ENCODE measurements around the gene EIF3J.
"Not testable (repeated sequence)": the region's sequence is repeated elsewhere in the genome, so short reads cannot be mapped to it uniquely, and the experiment has no call there.

The EIF3J gene

DNA sequence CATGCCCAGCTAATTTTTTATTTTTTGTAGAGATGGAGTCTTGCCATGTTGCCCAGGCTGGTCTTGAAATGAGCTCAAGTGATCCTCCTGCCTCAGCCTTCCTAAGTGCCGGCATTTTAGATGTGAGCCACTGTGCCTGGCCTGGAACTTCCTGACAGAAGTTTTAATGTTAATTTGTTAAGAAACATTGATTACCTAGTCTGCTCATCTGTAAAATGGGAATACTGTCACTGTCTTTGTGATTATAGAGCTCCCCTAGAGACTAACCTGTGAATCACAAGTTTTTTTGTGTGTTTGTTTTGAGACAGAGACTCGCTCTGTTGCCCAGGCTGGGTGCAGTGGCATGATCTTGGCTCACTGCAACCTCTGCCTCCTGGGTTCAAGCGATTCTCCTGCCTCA lies 4.3 kb upstream of the EIF3J start:
- no peaks in the 10 kb centered on the region for H3K27me3 Mint-ChIP-seq (ENCODE audit: low read depth)
- H3K27ac Mint-ChIP-seq, result no peak overlapping the region
- H3K4me1 Mint-ChIP-seq (ENCODE audit: low read depth), result peaks cover 13% of the 10 kb centered on the region
- no peaks in the 10 kb centered on the region for H3K9me3 Mint-ChIP-seq
- no peak overlapping the region for H3K4me3 Mint-ChIP-seq
- peaks cover 10% of the 10 kb centered on the region for H3K36me3 Mint-ChIP-seq (ENCODE audit: low read depth)

DNA sequence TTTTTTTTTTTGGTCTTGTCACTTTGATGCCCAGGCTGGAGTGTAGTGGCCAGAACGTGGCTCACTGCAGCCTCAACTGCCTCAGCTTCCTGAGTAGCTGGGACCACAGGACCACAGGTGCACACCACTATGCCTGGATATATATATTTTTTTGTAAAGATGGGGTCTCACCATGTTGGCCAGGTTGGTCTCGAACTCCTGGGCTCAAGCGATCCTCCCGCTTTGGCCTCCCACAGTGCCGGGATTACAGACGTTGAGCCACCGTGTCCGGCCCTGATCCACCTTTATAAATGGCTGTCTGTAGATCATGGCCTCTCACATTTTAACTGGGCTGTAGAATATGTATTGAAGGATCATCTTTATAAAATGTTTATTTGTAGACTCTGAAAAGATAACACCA lies 1.9 kb upstream of the EIF3J start:
- Mint-ChIP-seq H3K4me1 (ENCODE audit: low read depth) (peaks cover 20% of the 10 kb centered on the region), H3K27me3 (ENCODE audit: low read depth) (no peaks in the 10 kb centered on the region), H3K36me3 (ENCODE audit: low read depth) (peaks cover 16% of the 10 kb centered on the region), H3K27ac (peak overlapping the region; percentile 35), H3K4me3 (peak overlapping the region; percentile 70), H3K9me3 (no peaks in the 10 kb centered on the region)

DNA sequence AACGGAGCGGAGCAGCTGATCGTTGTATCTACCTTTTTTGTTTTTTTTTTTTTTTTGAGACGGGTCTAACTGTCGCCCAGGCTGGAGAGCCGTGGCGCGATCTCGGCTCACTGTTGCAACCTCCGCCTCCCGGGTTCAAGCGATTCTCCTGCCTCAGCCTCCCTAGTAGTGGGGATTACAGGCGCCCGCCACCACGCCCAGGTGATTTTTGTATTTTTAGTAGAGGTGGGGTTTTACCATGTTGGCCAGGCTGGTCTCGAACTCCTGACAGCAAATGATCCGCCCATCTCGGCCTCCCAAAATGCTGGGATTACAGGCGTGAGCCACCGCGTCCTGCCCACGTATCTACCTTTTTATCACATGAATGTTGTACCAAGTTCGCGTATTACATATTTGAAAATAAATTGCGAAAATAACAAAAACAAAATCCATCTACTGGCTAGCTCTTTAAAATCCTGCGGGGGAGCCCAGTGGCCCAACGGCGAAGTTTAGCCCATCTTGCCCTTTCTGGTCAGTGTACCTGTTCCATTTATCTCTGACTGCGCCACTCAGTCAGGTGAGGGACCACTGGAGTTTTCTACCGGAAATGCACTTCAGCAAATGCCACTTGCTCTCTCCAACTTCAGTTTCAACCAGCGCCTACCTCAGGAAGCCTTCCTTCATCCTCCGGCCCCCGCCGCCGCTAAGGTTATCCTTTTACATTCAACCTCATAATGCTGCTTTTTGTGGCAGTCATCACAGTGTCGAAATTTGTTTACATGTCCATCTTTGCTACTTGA lies 1.2 kb upstream of the EIF3J start:
- Mint-ChIP-seq H3K27me3 (ENCODE audit: low read depth) (no peaks in the 10 kb centered on the region), H3K4me3 (peak overlapping the region; percentile 87), H3K9me3 (no peaks in the 10 kb centered on the region), H3K36me3 (ENCODE audit: low read depth) (peaks cover 20% of the 10 kb centered on the region), H3K4me1 (ENCODE audit: low read depth) (peaks cover 23% of the 10 kb centered on the region), H3K27ac (peak overlapping the region; percentile 89)

DNA sequence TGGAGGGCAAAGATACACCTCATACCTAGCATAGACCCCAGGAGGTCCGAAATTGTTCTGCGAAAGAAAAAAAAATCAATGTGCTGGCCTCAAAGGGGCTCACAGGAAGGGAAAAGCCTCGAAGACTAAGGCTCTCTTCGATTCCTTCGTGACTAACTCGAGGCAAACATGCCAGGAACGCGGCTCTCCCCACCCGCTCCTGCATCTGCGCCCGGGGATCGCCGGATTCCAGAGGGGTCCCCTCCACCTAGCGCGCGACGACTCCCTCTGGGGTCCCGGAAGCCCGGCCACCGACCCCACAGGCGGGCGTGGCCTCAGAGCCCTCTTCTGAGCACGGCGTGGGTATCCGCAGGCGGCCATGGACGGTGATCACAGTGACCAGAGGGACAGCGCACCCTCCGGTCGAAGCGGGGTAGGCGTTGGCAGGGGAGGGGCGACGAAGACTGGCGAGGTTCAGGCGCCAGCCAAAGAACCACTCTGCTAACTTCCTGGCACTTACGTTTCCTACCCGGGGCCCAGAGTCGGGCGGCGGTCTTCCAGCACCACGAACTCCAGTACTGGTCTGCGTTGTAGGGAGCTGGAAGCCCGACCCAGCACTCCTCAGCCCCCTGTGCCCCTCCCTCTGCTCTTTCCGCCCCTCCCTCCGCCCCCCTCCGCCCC lies 515 bp upstream of the EIF3J start:
- peak overlapping the region; percentile 89 for H3K27ac Mint-ChIP-seq
- H3K4me3 Mint-ChIP-seq, result peak overlapping the region; percentile 87
- no peaks in the 10 kb centered on the region for H3K9me3 Mint-ChIP-seq
- H3K27me3 Mint-ChIP-seq (ENCODE audit: low read depth), result no peaks in the 10 kb centered on the region
- peaks cover 24% of the 10 kb centered on the region for H3K36me3 Mint-ChIP-seq (ENCODE audit: low read depth)
- peaks cover 29% of the 10 kb centered on the region for H3K4me1 Mint-ChIP-seq (ENCODE audit: low read depth)

DNA sequence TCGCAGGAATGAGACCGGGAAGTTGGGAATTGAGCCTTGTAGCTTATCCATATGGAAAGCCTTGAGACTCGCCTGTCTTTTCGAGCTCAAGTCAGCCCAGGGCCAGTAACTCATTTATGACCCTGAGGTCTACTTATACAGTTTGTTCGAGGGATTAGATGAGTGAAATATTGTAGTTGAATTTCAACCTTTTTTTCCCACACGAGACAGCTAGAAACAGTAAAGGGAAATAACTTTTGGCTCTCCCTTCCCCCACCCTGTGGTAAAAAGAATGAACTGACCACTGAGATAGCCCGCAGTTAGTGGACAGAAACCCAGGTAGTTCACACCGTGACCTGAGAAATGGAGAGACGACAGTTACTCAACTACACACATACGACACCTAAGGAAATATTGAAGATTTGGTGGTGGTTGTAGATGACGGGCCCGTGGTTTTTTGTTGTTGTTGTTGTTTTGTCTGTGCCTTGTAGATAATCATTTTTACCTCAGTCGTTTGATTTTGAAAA lies 841 bp downstream of the EIF3J start:
- H3K36me3 Mint-ChIP-seq (ENCODE audit: low read depth), result peaks cover 33% of the 10 kb centered on the region
- peak overlapping the region; percentile 87 for H3K4me3 Mint-ChIP-seq
- H3K27me3 Mint-ChIP-seq (ENCODE audit: low read depth), result no peaks in the 10 kb centered on the region
- no peaks in the 10 kb centered on the region for H3K9me3 Mint-ChIP-seq
- H3K4me1 Mint-ChIP-seq (ENCODE audit: low read depth), result peaks cover 39% of the 10 kb centered on the region
- H3K27ac Mint-ChIP-seq, result peak overlapping the region; percentile 91

DNA sequence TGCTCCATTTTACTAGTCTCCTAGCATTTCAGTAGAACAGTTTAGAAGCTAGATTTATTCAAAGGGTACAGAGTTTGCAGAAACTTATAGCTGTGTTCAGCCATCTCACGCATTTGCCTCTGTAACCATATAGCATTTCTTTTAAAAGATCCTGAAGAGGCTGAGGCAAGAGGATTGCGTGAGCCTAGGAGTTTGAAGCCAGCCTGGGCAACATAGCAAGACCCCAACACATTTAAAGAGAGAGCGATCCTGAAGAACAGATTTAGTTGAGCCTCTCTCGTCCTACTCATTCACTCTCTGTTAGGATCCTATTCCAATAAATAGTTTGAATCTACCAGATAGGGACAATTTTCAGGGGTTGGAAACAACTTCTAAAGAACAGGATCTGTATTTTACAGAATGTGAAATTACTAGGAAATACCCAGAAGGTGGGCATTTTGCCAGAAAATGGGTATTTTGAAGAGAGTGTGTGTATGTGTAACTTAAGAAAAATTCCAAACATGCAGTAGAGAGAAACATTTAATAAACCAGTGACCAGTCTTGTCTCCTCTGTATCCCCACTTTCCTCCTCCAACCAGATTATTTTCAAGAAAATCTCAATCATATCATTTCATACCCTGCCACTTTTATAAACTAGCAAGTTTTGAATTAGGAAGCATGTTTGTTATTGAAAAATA lies 4.5 kb downstream of the EIF3J start:
- Mint-ChIP-seq H3K4me1 (ENCODE audit: low read depth) (peaks cover 45% of the 10 kb centered on the region), H3K27ac (no peak overlapping the region), H3K36me3 (ENCODE audit: low read depth) (peaks cover 39% of the 10 kb centered on the region), H3K4me3 (no peak overlapping the region), H3K9me3 (no peaks in the 10 kb centered on the region), H3K27me3 (ENCODE audit: low read depth) (no peaks in the 10 kb centered on the region)

DNA sequence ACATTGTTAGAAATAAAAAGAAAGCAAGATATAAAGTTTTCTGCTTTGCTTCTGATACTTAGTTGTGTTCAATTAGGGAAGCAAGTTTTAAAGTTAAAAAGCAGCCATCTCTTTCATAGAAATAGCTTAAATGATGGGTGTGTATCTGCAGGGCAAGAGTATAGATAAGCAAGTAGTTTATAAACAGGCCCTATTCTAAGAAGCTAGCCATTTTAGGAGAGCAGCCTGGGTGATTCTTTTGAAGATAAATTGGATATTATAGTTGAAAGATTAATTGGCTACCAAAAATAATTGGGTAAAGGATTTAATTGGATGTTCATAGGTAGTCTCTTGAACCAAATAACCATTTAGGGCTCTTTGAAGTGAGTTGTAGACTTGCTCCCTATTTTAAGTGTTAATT lies 5.6 kb downstream of the EIF3J start:
- peaks cover 50% of the 10 kb centered on the region for H3K4me1 Mint-ChIP-seq (ENCODE audit: low read depth)
- no peaks in the 10 kb centered on the region for H3K27me3 Mint-ChIP-seq (ENCODE audit: low read depth)
- peaks cover 39% of the 10 kb centered on the region for H3K36me3 Mint-ChIP-seq (ENCODE audit: low read depth)
- H3K4me3 Mint-ChIP-seq, result no peak overlapping the region
- H3K9me3 Mint-ChIP-seq, result no peaks in the 10 kb centered on the region
- H3K27ac Mint-ChIP-seq, result no peak overlapping the region

DNA sequence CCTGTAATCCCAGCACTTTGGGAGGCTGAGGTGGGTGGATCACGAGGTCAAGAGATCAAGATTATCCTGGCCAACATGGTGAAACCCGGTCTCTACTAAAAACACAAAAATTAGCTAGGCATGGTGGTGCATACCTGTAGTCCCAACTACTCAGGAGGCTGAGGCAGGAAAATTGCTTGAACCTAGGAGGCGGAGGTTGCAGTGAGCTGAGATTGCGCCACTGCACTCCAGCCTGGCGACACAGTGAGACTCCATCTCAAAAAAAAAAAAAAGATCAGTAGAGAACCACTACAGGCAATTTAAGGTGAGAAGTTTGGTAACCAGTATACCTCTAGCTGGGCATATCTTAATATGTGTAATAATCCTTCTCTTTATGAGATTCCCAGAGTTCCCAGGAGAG lies 7.8 kb downstream of the EIF3J start:
- H3K4me3 Mint-ChIP-seq; H3K27me3 Mint-ChIP-seq (ENCODE audit: low read depth); H3K9me3 Mint-ChIP-seq; H3K27ac Mint-ChIP-seq: not testable (repeated sequence)
- Mint-ChIP-seq H3K4me1 (ENCODE audit: low read depth) (peaks cover 42% of the 10 kb centered on the region), H3K36me3 (ENCODE audit: low read depth) (peaks cover 37% of the 10 kb centered on the region)

DNA sequence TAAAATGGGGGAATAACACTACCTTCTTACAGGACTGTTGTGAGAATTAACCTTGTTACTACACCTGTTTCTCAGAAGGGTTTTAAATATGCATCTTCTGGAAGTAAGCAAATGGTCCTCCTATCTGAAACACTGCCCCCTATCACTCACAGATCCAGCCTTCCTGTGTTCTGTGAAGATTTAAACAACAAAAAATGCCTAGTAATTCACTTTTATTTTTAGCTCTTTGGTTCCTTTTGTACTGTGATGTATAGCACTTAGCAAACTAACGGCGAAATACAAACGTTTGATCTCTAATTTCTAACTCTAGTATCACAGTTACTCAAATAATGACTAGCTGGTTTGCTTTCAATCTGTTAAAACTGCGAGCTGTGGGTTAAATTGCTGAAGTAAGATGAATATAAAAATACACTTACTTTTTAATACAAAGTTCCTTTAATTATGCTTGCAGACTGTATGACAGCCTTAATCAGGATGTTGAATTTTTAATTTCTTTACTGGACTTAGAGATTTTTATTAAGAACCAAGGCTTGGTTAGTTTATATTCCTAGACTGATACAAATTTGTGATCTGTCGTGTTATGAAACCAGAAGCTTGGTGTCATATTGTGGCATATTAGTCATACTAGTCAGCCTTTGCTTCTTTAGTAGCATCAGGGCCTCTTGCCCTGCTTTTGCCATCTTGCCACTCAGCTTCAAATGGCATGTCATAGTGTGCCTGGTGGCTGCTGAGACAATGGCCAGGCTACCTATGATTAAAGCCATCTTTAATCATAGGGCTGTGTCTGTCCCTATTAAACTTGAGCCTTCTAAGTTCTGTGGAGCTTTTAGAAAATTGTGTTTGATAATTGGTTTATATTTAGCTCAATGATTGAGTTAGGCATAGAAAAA lies 9.2 kb downstream of the EIF3J start:
- Mint-ChIP-seq H3K4me3 (peak overlapping the region; percentile 64), H3K4me1 (ENCODE audit: low read depth) (peaks cover 40% of the 10 kb centered on the region), H3K27me3 (ENCODE audit: low read depth) (no peaks in the 10 kb centered on the region)

DNA sequence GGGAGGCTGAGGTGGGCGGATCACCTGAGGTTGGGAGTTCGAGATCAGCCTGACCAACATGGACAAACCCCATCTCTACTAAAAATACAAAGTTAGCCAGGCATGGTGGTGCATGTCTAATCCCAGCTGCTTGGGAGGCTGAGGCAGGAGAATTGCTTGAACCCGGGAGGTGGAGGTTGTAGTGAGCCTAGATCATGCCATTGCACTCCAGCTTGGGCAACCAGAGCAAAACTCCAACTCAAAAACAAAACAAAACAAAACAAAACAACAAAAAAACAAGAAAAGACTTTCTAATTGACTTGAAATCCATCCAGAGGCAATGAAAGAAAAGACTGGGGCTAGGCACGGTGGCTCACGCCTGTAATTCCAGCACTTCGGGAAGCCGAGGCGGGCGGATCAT lies 12.2 kb downstream of the EIF3J start:
- not testable (repeated sequence) for H3K27ac Mint-ChIP-seq; H3K9me3 Mint-ChIP-seq; H3K27me3 Mint-ChIP-seq (ENCODE audit: low read depth); H3K4me3 Mint-ChIP-seq
- H3K4me1 Mint-ChIP-seq (ENCODE audit: low read depth), result peaks cover 21% of the 10 kb centered on the region
- H3K36me3 Mint-ChIP-seq (ENCODE audit: low read depth), result peaks cover 17% of the 10 kb centered on the region

More for the DNA sequence above, 9.2 kb downstream of the EIF3J start:
- peak overlapping the region; percentile 88 for H3K27ac Mint-ChIP-seq
- H3K9me3 Mint-ChIP-seq, result no peaks in the 10 kb centered on the region
- H3K36me3 Mint-ChIP-seq (ENCODE audit: low read depth), result peaks cover 36% of the 10 kb centered on the region

DNA sequence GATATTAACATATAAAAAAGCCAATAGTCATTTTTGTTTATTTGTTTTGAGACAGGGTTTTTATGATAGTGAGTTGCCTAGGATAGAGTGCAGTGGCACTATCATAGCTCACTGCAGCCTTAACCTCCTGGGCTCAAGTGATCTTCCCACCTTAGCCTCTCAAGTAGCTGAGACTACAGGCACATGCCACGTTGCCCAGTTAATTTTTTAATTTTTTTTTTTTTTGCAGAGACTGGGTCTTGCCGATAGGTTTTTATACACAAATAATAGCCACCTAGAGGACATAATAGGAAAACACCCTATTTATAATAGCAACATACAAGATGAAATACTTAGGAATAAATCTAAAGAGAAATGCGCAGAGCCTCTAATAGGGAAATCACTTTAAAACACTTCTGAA lies 13.3 kb downstream of the EIF3J start:
- H3K4me3 Mint-ChIP-seq, result no peak overlapping the region
- peaks cover 30% of the 10 kb centered on the region for H3K4me1 Mint-ChIP-seq (ENCODE audit: low read depth)
- H3K27ac Mint-ChIP-seq, result no peak overlapping the region
- peaks cover 26% of the 10 kb centered on the region for H3K36me3 Mint-ChIP-seq (ENCODE audit: low read depth)
- H3K27me3 Mint-ChIP-seq (ENCODE audit: low read depth), result no peaks in the 10 kb centered on the region
- H3K9me3 Mint-ChIP-seq, result no peaks in the 10 kb centered on the region

DNA sequence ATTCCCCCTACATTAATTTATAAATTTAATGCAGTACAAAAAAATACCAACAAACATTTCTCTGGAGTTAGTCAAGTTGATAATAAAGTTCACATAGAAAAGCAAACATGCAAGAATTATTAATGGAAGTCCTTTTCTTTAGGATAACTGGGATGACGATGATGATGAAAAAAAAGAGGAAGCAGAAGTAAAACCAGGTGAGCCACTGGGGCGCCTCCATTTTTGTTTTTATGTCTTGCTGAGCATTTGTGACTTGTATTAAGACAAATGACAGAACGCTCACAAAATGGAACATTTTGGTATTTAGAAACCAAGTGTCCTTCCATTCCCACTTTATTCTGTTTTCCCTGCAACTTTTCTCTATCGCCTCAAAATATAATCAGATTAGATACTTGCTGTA lies 13.8 kb downstream of the EIF3J start:
- no peak overlapping the region for H3K27ac Mint-ChIP-seq
- peaks cover 32% of the 10 kb centered on the region for H3K4me1 Mint-ChIP-seq (ENCODE audit: low read depth)
- no peaks in the 10 kb centered on the region for H3K9me3 Mint-ChIP-seq
- no peaks in the 10 kb centered on the region for H3K27me3 Mint-ChIP-seq (ENCODE audit: low read depth)
- no peak overlapping the region for H3K4me3 Mint-ChIP-seq
- peaks cover 31% of the 10 kb centered on the region for H3K36me3 Mint-ChIP-seq (ENCODE audit: low read depth)

DNA sequence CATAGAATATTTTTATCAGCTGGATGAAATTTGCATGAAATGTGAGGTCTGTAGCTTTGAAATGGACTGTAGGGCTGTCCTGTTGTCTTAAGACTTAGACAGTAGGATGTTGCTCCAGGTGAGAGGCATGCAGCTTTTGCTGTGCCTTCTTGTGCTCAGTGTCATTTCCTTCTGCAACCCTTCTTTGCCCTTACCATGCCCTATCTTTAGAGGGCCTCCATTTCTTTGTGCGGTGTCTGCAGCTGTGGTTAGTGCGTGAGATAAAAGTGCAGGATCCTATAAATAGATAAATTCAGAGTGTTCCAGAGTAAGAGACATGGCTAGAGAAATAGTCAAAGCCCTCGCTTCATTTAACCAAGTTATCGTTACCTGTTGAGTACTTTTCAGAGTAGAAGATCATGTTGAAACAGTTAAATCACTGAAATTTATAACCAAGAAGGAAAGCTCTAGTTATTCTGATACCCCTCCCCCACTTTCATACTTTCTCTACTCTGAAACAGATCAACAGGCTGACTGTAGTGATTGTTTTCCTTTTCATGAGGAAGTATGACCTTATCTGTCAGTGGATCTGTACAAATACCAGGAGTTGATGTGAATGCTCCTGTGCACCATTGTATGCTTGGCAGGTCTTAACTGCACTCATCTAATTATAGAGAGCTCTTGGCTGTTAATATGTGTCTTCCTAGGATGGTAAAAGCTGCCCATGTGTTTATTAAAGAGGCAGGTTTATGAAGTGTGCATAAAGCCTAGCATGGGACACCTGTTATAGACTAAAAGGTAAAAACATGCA lies 18.2 kb downstream of the EIF3J start:
- H3K4me1 Mint-ChIP-seq (ENCODE audit: low read depth), result peaks cover 23% of the 10 kb centered on the region
- H3K27me3 Mint-ChIP-seq (ENCODE audit: low read depth), result no peaks in the 10 kb centered on the region
- no peaks in the 10 kb centered on the region for H3K9me3 Mint-ChIP-seq
- H3K4me3 Mint-ChIP-seq, result no peak overlapping the region
- H3K27ac Mint-ChIP-seq, result peak overlapping the region; percentile 58
- H3K36me3 Mint-ChIP-seq (ENCODE audit: low read depth), result peaks cover 38% of the 10 kb centered on the region

Measured in T-helper 1 cell treated with Interleukin-12 subunit alpha and Interleukin-12 subunit beta and Interleukin-4 antibody, amounts not matched to agents 30 μg/mL and 1 μg/mL, for 36 hours (primary cell).